ENCODE data around the gene LHFPL3.

LHFPL3 gene

DNA sequence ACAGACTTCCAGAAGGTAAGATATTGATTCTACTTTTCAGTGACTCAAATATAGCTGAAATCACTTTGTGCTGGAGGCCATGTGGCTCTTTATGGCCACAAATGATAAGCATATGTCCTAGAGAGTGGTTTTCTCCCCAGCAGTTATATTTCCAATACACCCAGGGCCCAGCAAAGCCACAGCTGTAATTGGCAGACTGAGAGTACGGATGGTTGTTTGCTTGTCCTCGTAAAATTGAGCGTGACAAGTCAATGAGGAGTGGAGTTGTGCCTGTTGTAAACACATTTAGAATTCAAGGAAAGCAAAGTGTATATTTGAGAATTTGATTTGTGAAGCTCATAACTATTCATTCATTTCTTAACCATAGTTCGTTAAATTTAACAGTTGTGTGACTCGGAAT is 201.8 kb downstream of the LHFPL3 start:
- no peak for TF ChIP-seq EZH2phosphoT487 (IDR thresholded peaks at IDR 0.05; ENCODE audit: borderline replicate concordance, low read length)
- no peaks in the 10 kb centered on the region for H3K36me3 ChIP-seq (ENCODE audit: control insufficient read depth, low read length)
- no peak overlapping the region for H3K27ac ChIP-seq (ENCODE audit: low read depth, low read length)
- no peaks in the 10 kb centered on the region for H4K20me1 ChIP-seq (ENCODE audit: control insufficient read depth, insufficient read depth, low read depth, low read length)
- no peak overlapping the region for H3K4me3 ChIP-seq (ENCODE audit: low read length)
- no peaks in the 10 kb centered on the region for H3K4me1 ChIP-seq (ENCODE audit: control insufficient read depth, low read length)
- no peaks in the 10 kb centered on the region for H3K9me3 ChIP-seq (ENCODE audit: control insufficient read depth, insufficient read depth, low read length)
- no peak overlapping the region for H3K4me2 ChIP-seq (ENCODE audit: low read length)
- H3F3A ChIP-seq (ENCODE audit: control insufficient read depth, insufficient read depth), result no peaks in the 10 kb centered on the region
- no peaks in the 10 kb centered on the region for H3K27me3 ChIP-seq (ENCODE audit: control insufficient read depth, low read length)
- no peaks in the 10 kb centered on the region for H3K9me2 ChIP-seq (replicated peaks; ENCODE audit: control insufficient read depth, low read length)
- H3K79me2 ChIP-seq (ENCODE audit: control insufficient read depth, low read length), result no peaks in the 10 kb centered on the region

- H3K27me3 ChIP-seq (ENCODE audit: control insufficient read depth, low read length), result 0 out of 2 replicates have a peak, but pooled peaks cover 2% of the 10 kb centered on the region
- no peaks in the 10 kb centered on the region for H3K9me3 ChIP-seq (ENCODE audit: control insufficient read depth, insufficient read depth, low read length)
- no peaks in the 10 kb centered on the region for H4K20me1 ChIP-seq (ENCODE audit: control insufficient read depth, insufficient read depth, low read depth, low read length)
- no peaks in the 10 kb centered on the region for H3K36me3 ChIP-seq (ENCODE audit: control insufficient read depth, low read length)
- no peaks in the 10 kb centered on the region for H3F3A ChIP-seq (ENCODE audit: control insufficient read depth, insufficient read depth)
- no peaks in the 10 kb centered on the region for H3K79me2 ChIP-seq (ENCODE audit: control insufficient read depth, low read length)
- no peak for TF ChIP-seq EZH2phosphoT487 (IDR thresholded peaks at IDR 0.05; ENCODE audit: borderline replicate concordance, low read length)
- TF ChIP-seq, protein P1, sequence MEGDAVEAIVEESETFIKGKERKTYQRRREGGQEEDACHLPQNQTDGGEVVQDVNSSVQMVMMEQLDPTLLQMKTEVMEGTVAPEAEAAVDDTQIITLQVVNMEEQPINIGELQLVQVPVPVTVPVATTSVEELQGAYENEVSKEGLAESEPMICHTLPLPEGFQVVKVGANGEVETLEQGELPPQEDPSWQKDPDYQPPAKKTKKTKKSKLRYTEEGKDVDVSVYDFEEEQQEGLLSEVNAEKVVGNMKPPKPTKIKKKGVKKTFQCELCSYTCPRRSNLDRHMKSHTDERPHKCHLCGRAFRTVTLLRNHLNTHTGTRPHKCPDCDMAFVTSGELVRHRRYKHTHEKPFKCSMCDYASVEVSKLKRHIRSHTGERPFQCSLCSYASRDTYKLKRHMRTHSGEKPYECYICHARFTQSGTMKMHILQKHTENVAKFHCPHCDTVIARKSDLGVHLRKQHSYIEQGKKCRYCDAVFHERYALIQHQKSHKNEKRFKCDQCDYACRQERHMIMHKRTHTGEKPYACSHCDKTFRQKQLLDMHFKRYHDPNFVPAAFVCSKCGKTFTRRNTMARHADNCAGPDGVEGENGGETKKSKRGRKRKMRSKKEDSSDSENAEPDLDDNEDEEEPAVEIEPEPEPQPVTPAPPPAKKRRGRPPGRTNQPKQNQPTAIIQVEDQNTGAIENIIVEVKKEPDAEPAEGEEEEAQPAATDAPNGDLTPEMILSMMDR (IDR thresholded peaks at IDR 0.05; ENCODE audit: low read depth, low read length, poor library complexity, severe bottlenecking), result no peak
- H3K9me2 ChIP-seq (replicated peaks; ENCODE audit: control insufficient read depth, low read length), result no peaks in the 10 kb centered on the region
- no peaks in the 10 kb centered on the region for H3K4me1 ChIP-seq (ENCODE audit: control insufficient read depth, low read length)
- H3K4me3 ChIP-seq (ENCODE audit: low read length), result no peak overlapping the region
- no peak overlapping the region for H3K4me2 ChIP-seq (ENCODE audit: low read length)
- no peak overlapping the region for H3K27ac ChIP-seq (ENCODE audit: low read depth, low read length)
Measured at GRCh38 chr7:104534149-104534548, 205.7 kb downstream of the LHFPL3 start.

- Histone ChIP-seq H3K9me2 (replicated peaks; ENCODE audit: control insufficient read depth, low read length) (no peaks in the 10 kb centered on the region), H3K9me3 (ENCODE audit: control insufficient read depth, insufficient read depth, low read length) (no peaks in the 10 kb centered on the region), H3K36me3 (ENCODE audit: control insufficient read depth, low read length) (no peaks in the 10 kb centered on the region), H3K4me1 (ENCODE audit: control insufficient read depth, low read length) (no peaks in the 10 kb centered on the region), H3K4me3 (ENCODE audit: low read length) (no peak overlapping the region), H3F3A (ENCODE audit: control insufficient read depth, insufficient read depth) (no peaks in the 10 kb centered on the region), H4K20me1 (ENCODE audit: control insufficient read depth, insufficient read depth, low read depth, low read length) (no peaks in the 10 kb centered on the region), H3K79me2 (ENCODE audit: control insufficient read depth, low read length) (no peaks in the 10 kb centered on the region), H3K27me3 (ENCODE audit: control insufficient read depth, low read length) (0 out of 2 replicates have a peak, but pooled peaks cover 2% of the 10 kb centered on the region), H3K27ac (ENCODE audit: low read depth, low read length) (no peak overlapping the region), H3K4me2 (ENCODE audit: low read length) (no peak overlapping the region)
- TF ChIP-seq, protein P1 (IDR thresholded peaks at IDR 0.05; ENCODE audit: low read depth, low read length, poor library complexity, severe bottlenecking), result no peak
- no peak for TF ChIP-seq EZH2phosphoT487 (IDR thresholded peaks at IDR 0.05; ENCODE audit: borderline replicate concordance, low read length)
Measured at GRCh38 chr7:104535841-104536240, 207.4 kb downstream of the LHFPL3 start.

GRCh38 chr7:104536956-104537355 is 208.6 kb downstream of the LHFPL3 start:
- H3K4me2 ChIP-seq (ENCODE audit: low read length), result no peak overlapping the region
- TF ChIP-seq, protein P1 (IDR thresholded peaks at IDR 0.05; ENCODE audit: low read depth, low read length, poor library complexity, severe bottlenecking), result no peak
- no peak for TF ChIP-seq EZH2phosphoT487 (IDR thresholded peaks at IDR 0.05; ENCODE audit: borderline replicate concordance, low read length)
- no peak overlapping the region for H3K27ac ChIP-seq (ENCODE audit: low read depth, low read length)
- no peaks in the 10 kb centered on the region for H4K20me1 ChIP-seq (ENCODE audit: control insufficient read depth, insufficient read depth, low read depth, low read length)
- H3K36me3 ChIP-seq (ENCODE audit: control insufficient read depth, low read length), result no peaks in the 10 kb centered on the region
- no peaks in the 10 kb centered on the region for H3K4me1 ChIP-seq (ENCODE audit: control insufficient read depth, low read length)
- H3K4me3 ChIP-seq (ENCODE audit: low read length), result no peak overlapping the region
- no peaks in the 10 kb centered on the region for H3K9me2 ChIP-seq (replicated peaks; ENCODE audit: control insufficient read depth, low read length)
- no peaks in the 10 kb centered on the region for H3K9me3 ChIP-seq (ENCODE audit: control insufficient read depth, insufficient read depth, low read length)
- 0 out of 2 replicates have a peak, but pooled peaks cover 2% of the 10 kb centered on the region for H3K27me3 ChIP-seq (ENCODE audit: control insufficient read depth, low read length)
- H3F3A ChIP-seq (ENCODE audit: control insufficient read depth, insufficient read depth), result no peaks in the 10 kb centered on the region
- no peaks in the 10 kb centered on the region for H3K79me2 ChIP-seq (ENCODE audit: control insufficient read depth, low read length)
